Measurements from ENCODE around the gene STK24. TPM values are rescaled to one million over a fixed set of nuclear protein-coding genes. Genes with fewer than 3 reads are reported as not detected.

STK24 gene
- total and polyA plus RNA-seq, 2 of the 4 experiments (the other 2 are of a cell fraction) = 29.2 to 43.4 TPM

DNA sequence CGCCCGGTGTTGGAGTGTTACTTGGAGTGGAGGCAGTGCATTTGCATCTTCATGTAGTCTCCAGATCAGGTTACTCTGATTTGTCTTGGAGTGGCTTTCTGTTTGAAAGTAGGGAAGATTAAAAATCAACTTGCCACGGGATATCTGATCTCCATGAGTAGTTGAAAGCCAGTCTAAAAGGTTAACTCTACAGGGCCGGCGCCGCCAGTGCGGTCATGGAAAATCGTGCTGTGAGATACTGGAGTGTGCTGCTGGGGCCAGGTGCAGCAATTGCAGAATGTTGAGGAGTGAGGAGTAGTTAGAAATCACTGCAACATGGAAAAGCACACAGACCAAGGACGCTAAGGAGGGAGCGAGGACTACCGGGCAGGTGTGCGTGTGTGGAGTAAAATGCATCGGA is 175.0 kb downstream of the STK24 start:
- H2AK5ac ChIP-seq (ENCODE audit: low read depth, low read length) = no peak overlapping the region
- CTCF ChIA-PET = interaction anchor here (0.6 kb wide), 1 partner anchor 387 kb away, joined by 7 read pairs; no protein-coding TSS in a partner anchor

More for the DNA sequence above, 175.0 kb downstream of the STK24 start:
- H2BK5ac ChIP-seq (ENCODE audit: low read depth, low read length, poor library complexity, severe bottlenecking) = no peak overlapping the region
- WGBS, 2 experiments (ENCODE audit: extremely low coverage in 2 of 2, insufficient read length in 1 of 2) = 85% methylated on average over 11 of the region's 13 CpGs; no CpG with 5 or more reads in 1 of the 2 experiments
- no peak overlapping the region for H4K91ac ChIP-seq (ENCODE audit: insufficient read depth, low read depth, low read length)
- dilution Hi-C loops (cut with HindIII; ENCODE audit: low sequenced_read_pairs, unreplicated experiment) = no loop called here
- H4K20me1 ChIP-seq (ENCODE audit: insufficient read depth, low read length) = no peaks in the 10 kb centered on the region
- H3K4me1 ChIP-seq (ENCODE audit: control insufficient read depth, insufficient read depth, low read length) = peaks cover 3% of the 10 kb centered on the region; the same call in 1 of the 2 replicates
- no peak overlapping the region for H2AK9ac ChIP-seq (replicated peaks; ENCODE audit: low read depth, low read length, poor library complexity)
- DNase-seq (no peak), ATAC-seq (ENCODE audit: low read depth) (no peak)
- peaks cover 35% of the 10 kb centered on the region for H3K36me3 ChIP-seq (ENCODE audit: control insufficient read depth, insufficient read depth, low read length)
- no TSS peak for BruUV-seq (replicated peaks)
- in situ Hi-C loops (cut with MboI; ENCODE audit: low sequenced_read_pairs) = no loop called here
- no peak overlapping the region for H3K23ac ChIP-seq (ENCODE audit: low read depth, low read length)
- TF ChIP-seq BHLHE40 (IDR thresholded peaks at IDR 0.05; ENCODE audit: low read depth, low read length) = no peak
- no peak for TF ChIP-seq FOS (IDR thresholded peaks at IDR 0.05; ENCODE audit: low read depth, low read length)
- TF ChIP-seq CHD1 (IDR thresholded peaks at IDR 0.05; ENCODE audit: low read depth, low read length) = no peak
- no peak for TF ChIP-seq NFE2L2 (IDR thresholded peaks at IDR 0.05; ENCODE audit: low read depth, low read length)
- no peak for TF ChIP-seq MAZ (IDR thresholded peaks at IDR 0.05; ENCODE audit: borderline replicate concordance, low read depth, low read length)
- TF ChIP-seq, protein P1, sequence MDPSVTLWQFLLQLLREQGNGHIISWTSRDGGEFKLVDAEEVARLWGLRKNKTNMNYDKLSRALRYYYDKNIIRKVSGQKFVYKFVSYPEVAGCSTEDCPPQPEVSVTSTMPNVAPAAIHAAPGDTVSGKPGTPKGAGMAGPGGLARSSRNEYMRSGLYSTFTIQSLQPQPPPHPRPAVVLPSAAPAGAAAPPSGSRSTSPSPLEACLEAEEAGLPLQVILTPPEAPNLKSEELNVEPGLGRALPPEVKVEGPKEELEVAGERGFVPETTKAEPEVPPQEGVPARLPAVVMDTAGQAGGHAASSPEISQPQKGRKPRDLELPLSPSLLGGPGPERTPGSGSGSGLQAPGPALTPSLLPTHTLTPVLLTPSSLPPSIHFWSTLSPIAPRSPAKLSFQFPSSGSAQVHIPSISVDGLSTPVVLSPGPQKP (IDR thresholded peaks at IDR 0.05; ENCODE audit: borderline replicate concordance, low read depth, low read length) = no peak
- no peak for TF ChIP-seq POLR2A (IDR thresholded peaks at IDR 0.05; ENCODE audit: low read depth, low read length)
- TF ChIP-seq MAFK (IDR thresholded peaks at IDR 0.05; ENCODE audit: low read depth, low read length) = no peak
- no peak for TF ChIP-seq CEBPB (IDR thresholded peaks at IDR 0.05; ENCODE audit: low read depth, low read length)
- TF ChIP-seq MXI1 (IDR thresholded peaks at IDR 0.05; ENCODE audit: borderline replicate concordance, low read depth, low read length) = no peak
- no peak for TF ChIP-seq SMC3 (IDR thresholded peaks at IDR 0.05; ENCODE audit: low read depth, low read length)
- TF ChIP-seq RAD21 (IDR thresholded peaks at IDR 0.05; ENCODE audit: low read length) = no peak
- no peak for TF ChIP-seq RCOR1 (IDR thresholded peaks at IDR 0.05; ENCODE audit: insufficient replicate concordance, low read length)
- TF ChIP-seq CTCF (conservative IDR thresholded peaks at IDR 0.05; ENCODE audit: low read depth, low read length) = no peak
- TF ChIP-seq, protein P2, sequence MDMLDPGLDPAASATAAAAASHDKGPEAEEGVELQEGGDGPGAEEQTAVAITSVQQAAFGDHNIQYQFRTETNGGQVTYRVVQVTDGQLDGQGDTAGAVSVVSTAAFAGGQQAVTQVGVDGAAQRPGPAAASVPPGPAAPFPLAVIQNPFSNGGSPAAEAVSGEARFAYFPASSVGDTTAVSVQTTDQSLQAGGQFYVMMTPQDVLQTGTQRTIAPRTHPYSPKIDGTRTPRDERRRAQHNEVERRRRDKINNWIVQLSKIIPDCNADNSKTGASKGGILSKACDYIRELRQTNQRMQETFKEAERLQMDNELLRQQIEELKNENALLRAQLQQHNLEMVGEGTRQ (IDR thresholded peaks at IDR 0.05; ENCODE audit: low read depth, low read length) = no peak
- TF ChIP-seq RFX5 (IDR thresholded peaks at IDR 0.05; ENCODE audit: low read depth, low read length) = no peak
- no peak overlapping the region for H4K5ac ChIP-seq (ENCODE audit: low read depth, low read length)
- no peak overlapping the region for H3K18ac ChIP-seq (ENCODE audit: low read depth, low read length)
- H3K27me3 ChIP-seq (ENCODE audit: control insufficient read depth, insufficient read depth, low read length) = no peaks in the 10 kb centered on the region
- peaks cover 14% of the 10 kb centered on the region for H3K9me1 ChIP-seq (ENCODE audit: insufficient read depth, low read length)
- H3K14ac ChIP-seq (replicated peaks; ENCODE audit: low read depth, low read length) = 0 out of 2 replicates have a peak overlapping the region, but pooled peaks have one; percentile 26
- no peak overlapping the region for H2AFZ ChIP-seq (replicated peaks; ENCODE audit: low read length, poor library complexity)
- no peak overlapping the region for H2BK15ac ChIP-seq (ENCODE audit: low read depth, low read length)
- no peaks in the 10 kb centered on the region for H3K9me3 ChIP-seq (ENCODE audit: control insufficient read depth, insufficient read depth, low read length)
- H3K56ac ChIP-seq (ENCODE audit: extremely low read depth, insufficient read depth, low read length) = no peak overlapping the region
- no peak overlapping the region for H3K9ac ChIP-seq (ENCODE audit: low read depth, low read length)
- no peak overlapping the region for H4K8ac ChIP-seq (ENCODE audit: low read depth in 2 of 2, low read length in 2 of 2)
- no peak overlapping the region for H3K4ac ChIP-seq (ENCODE audit: low read depth, low read length)
- H2BK120ac ChIP-seq (ENCODE audit: low read depth, low read length) = no peak overlapping the region
- peaks cover 12 to 48% of the 10 kb centered on the region in 2 experiments for H3K79me1 ChIP-seq (ENCODE audit: low read depth in 1 of 2, low read length in 2 of 2)
- no peak overlapping the region for H3K27ac ChIP-seq (ENCODE audit: insufficient read depth, low read length)
- intact Hi-C loops (cut with micrococcal nuclease) = no loop called here
- POLR2A ChIA-PET (ENCODE audit: unreplicated experiment) = no interaction called here
- no peak overlapping the region for H3K4me2 ChIP-seq (ENCODE audit: low read depth, low read length)
- no peak overlapping the region for H3K4me3 ChIP-seq (ENCODE audit: insufficient read depth, low read depth, low read length)
- no peak overlapping the region for H2BK20ac ChIP-seq (ENCODE audit: low read depth, low read length)
